ENCODE results near the gene RALGAPB.

- TF ChIP-seq EZH2phosphoT487 (IDR thresholded peaks at IDR 0.05; ENCODE audit: borderline replicate concordance, low read length) (no peak), CTCF (conservative IDR thresholded peaks at IDR 0.05; ENCODE audit: low read depth, low read length) (no peak)
Measured at GRCh38 chr20:38519426-38519825, 46.8 kb downstream of the RALGAPB start.
